ENCODE data around the gene SYNE2. TPM values are rescaled to one million over a fixed set of nuclear protein-coding genes. Genes with fewer than 3 reads are reported as not detected.

Gene SYNE2, protein sequence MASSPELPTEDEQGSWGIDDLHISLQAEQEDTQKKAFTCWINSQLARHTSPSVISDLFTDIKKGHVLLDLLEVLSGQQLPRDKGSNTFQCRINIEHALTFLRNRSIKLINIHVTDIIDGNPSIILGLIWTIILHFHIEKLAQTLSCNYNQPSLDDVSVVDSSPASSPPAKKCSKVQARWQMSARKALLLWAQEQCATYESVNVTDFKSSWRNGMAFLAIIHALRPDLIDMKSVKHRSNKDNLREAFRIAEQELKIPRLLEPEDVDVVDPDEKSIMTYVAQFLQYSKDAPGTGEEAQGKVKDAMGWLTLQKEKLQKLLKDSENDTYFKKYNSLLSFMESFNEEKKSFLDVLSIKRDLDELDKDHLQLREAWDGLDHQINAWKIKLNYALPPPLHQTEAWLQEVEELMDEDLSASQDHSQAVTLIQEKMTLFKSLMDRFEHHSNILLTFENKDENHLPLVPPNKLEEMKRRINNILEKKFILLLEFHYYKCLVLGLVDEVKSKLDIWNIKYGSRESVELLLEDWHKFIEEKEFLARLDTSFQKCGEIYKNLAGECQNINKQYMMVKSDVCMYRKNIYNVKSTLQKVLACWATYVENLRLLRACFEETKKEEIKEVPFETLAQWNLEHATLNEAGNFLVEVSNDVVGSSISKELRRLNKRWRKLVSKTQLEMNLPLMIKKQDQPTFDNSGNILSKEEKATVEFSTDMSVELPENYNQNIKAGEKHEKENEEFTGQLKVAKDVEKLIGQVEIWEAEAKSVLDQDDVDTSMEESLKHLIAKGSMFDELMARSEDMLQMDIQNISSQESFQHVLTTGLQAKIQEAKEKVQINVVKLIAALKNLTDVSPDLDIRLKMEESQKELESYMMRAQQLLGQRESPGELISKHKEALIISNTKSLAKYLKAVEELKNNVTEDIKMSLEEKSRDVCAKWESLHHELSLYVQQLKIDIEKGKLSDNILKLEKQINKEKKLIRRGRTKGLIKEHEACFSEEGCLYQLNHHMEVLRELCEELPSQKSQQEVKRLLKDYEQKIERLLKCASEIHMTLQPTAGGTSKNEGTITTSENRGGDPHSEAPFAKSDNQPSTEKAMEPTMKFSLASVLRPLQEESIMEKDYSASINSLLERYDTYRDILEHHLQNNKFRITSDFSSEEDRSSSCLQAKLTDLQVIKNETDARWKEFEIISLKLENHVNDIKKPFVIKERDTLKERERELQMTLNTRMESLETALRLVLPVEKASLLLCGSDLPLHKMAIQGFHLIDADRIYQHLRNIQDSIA (N-terminal part only)
- 4.3 and 7.9 TPM in 2 replicates for total RNA-seq

GRCh38 chr14:63852817-63853731 is at the start of gene SYNE2:
Gene SYNE2, plus strand, starts transcription at chr14:63853004. Its CDS starts 56,145 bp downstream, at chr14:63909149.

Other genes starting within 250 kb of the SYNE2 start
- gene WDR89, start 211.1 kb upstream of the SYNE2 start, total RNA-seq, result 5.7 and 11.1 TPM in 2 replicates
- 17.5 and 19.2 TPM in 2 replicates for gene SGPP1, start 124.9 kb upstream of the SYNE2 start, total RNA-seq

Data from epithelial cell of alveolus of lung (primary cell).